SK-N-SH (cell line): ENCODE data around the gene DLK2.

Source experiments
- EP300 ChIP-seq, 2 experiments: IDR thresholded peaks; 2 replicates each; pipeline versions ENCODE4 v1.4.0 to v1.6.1; 2012; ENCODE audit warnings: borderline replicate concordance in 1 of 2, low read depth in 1 of 2, low read length in 1 of 2
- FOXM1 ChIP-seq: IDR thresholded peaks from 2 replicates; pipeline ENCODE4 v1.4.0; 2012; ENCODE audit warnings: low read depth, mild to moderate bottlenecking
- JUND ChIP-seq: IDR thresholded peaks from 2 replicates; pipeline ENCODE4 v1.4.0; 2012
- NRF1 ChIP-seq: IDR thresholded peaks from 2 replicates; pipeline ENCODE4 v1.6.1; 2012; ENCODE audit warnings: low read depth, mild to moderate bottlenecking, low read length
- POLR2AphosphoS5 ChIP-seq: IDR thresholded peaks from 2 replicates; pipeline ENCODE4 v1.6.1; 2012; ENCODE audit warnings: low read depth, low read length
- RAD21 ChIP-seq: IDR thresholded peaks from 2 replicates; pipeline ENCODE4 v1.6.1; 2012; ENCODE audit warnings: mild to moderate bottlenecking, low read length
- TEAD4 ChIP-seq: IDR thresholded peaks from 2 replicates; pipeline ENCODE4 v1.4.0; 2012; ENCODE audit warnings: mild to moderate bottlenecking, borderline replicate concordance; ENCODE audit not compliant: insufficient read depth
- YY1 ChIP-seq: IDR thresholded peaks from 2 replicates; pipeline ENCODE4 v1.4.0; 2012; ENCODE audit warnings: low read depth, mild to moderate bottlenecking
- TF ChIP-seq, protein P1 (sequence below): fragments of 200-600 bp; sonication (generic); IDR thresholded peaks from 2 replicates; pipeline ENCODE4 v1.6.1; 2017; ENCODE audit warnings: antibody characterized with exemption, mild to moderate bottlenecking, moderate library complexity
- TF ChIP-seq, protein P2 (sequence below): IDR thresholded peaks from 2 replicates; pipeline ENCODE4 v1.6.1; 2012; ENCODE audit warnings: mild to moderate bottlenecking, low read depth, low read length, moderate library complexity
- TF ChIP-seq, protein P3 (sequence below): IDR thresholded peaks from 2 replicates; pipeline ENCODE4 v1.4.0; 2012; ENCODE audit warnings: low read depth, borderline replicate concordance
- TF ChIP-seq, protein P4 (sequence below): IDR thresholded peaks from 2 replicates; pipeline ENCODE4 v1.4.0; 2012; ENCODE audit warnings: low read depth
- TF ChIP-seq, protein P5 (sequence below): IDR thresholded peaks from 2 replicates; pipeline ENCODE4; 2012

DNA sequence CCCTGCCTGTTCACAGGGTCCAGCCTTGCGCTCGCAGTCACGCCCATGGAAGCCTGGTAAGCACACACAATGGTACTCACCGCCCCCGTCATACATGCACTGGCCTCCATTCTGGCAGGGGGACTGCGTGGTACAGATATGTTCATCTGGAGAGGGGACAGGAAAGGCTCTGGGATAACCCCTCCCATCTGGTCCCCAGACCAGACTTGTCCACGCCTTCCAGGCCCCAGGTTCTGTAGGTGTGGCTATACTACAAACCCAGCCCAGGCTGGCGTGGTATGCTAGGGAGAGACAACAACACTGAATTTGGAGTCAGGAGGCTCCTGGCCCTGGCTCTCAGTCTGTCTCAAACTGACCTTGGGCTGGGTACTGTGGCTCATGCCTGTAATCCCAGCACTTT, 3.4 kb downstream of the DLK2 start:
- TF ChIP-seq EP300 (IDR thresholded peaks at IDR 0.05; ENCODE audit: borderline replicate concordance in 1 of 2, low read depth in 1 of 2, low read length in 1 of 2) (no peak), RAD21 (no peak), FOXM1 (no peak), YY1 (no peak), JUND (no peak), NRF1 (no peak), TEAD4 (no peak), POLR2AphosphoS5 (no peak)
- TF ChIP-seq, protein P1, sequence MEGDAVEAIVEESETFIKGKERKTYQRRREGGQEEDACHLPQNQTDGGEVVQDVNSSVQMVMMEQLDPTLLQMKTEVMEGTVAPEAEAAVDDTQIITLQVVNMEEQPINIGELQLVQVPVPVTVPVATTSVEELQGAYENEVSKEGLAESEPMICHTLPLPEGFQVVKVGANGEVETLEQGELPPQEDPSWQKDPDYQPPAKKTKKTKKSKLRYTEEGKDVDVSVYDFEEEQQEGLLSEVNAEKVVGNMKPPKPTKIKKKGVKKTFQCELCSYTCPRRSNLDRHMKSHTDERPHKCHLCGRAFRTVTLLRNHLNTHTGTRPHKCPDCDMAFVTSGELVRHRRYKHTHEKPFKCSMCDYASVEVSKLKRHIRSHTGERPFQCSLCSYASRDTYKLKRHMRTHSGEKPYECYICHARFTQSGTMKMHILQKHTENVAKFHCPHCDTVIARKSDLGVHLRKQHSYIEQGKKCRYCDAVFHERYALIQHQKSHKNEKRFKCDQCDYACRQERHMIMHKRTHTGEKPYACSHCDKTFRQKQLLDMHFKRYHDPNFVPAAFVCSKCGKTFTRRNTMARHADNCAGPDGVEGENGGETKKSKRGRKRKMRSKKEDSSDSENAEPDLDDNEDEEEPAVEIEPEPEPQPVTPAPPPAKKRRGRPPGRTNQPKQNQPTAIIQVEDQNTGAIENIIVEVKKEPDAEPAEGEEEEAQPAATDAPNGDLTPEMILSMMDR, result no peak
- TF ChIP-seq, protein P2, sequence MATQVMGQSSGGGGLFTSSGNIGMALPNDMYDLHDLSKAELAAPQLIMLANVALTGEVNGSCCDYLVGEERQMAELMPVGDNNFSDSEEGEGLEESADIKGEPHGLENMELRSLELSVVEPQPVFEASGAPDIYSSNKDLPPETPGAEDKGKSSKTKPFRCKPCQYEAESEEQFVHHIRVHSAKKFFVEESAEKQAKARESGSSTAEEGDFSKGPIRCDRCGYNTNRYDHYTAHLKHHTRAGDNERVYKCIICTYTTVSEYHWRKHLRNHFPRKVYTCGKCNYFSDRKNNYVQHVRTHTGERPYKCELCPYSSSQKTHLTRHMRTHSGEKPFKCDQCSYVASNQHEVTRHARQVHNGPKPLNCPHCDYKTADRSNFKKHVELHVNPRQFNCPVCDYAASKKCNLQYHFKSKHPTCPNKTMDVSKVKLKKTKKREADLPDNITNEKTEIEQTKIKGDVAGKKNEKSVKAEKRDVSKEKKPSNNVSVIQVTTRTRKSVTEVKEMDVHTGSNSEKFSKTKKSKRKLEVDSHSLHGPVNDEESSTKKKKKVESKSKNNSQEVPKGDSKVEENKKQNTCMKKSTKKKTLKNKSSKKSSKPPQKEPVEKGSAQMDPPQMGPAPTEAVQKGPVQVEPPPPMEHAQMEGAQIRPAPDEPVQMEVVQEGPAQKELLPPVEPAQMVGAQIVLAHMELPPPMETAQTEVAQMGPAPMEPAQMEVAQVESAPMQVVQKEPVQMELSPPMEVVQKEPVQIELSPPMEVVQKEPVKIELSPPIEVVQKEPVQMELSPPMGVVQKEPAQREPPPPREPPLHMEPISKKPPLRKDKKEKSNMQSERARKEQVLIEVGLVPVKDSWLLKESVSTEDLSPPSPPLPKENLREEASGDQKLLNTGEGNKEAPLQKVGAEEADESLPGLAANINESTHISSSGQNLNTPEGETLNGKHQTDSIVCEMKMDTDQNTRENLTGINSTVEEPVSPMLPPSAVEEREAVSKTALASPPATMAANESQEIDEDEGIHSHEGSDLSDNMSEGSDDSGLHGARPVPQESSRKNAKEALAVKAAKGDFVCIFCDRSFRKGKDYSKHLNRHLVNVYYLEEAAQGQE, result no peak
- TF ChIP-seq, protein P3, sequence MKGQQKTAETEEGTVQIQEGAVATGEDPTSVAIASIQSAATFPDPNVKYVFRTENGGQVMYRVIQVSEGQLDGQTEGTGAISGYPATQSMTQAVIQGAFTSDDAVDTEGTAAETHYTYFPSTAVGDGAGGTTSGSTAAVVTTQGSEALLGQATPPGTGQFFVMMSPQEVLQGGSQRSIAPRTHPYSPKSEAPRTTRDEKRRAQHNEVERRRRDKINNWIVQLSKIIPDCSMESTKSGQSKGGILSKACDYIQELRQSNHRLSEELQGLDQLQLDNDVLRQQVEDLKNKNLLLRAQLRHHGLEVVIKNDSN, result no peak
- TF ChIP-seq, protein P4, sequence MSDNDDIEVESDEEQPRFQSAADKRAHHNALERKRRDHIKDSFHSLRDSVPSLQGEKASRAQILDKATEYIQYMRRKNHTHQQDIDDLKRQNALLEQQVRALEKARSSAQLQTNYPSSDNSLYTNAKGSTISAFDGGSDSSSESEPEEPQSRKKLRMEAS, result no peak
- TF ChIP-seq, protein P5, sequence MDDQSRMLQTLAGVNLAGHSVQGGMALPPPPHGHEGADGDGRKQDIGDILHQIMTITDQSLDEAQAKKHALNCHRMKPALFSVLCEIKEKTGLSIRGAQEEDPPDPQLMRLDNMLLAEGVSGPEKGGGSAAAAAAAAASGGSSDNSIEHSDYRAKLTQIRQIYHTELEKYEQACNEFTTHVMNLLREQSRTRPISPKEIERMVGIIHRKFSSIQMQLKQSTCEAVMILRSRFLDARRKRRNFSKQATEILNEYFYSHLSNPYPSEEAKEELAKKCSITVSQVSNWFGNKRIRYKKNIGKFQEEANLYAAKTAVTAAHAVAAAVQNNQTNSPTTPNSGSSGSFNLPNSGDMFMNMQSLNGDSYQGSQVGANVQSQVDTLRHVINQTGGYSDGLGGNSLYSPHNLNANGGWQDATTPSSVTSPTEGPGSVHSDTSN, result no peak
